RWPE2 (cell line): ENCODE data around the gene EPHA6.
"Not testable (repeated sequence)": the region's sequence is repeated elsewhere in the genome, so short reads cannot be mapped to it uniquely, and the experiment has no call there.

Experiments
- ATAC-seq: fragments of 200-7000 bp; cut with Tn5 transposase; 3 replicates; pipeline ENCODE4 v1.9.1; 2021; ENCODE audit warnings: low read depth
- DNase-seq: peaks from one replicate; pipeline ENCODE4 v3.0.0-alpha.2; 2020; ENCODE audit warnings: low spot score
- H3K27ac ChIP-seq: fragments of 450-650 bp; 2 replicates; pipeline ENCODE4 v1.5.1; 2017; ENCODE audit warnings: mild to moderate bottlenecking; ENCODE audit not compliant: poor library complexity, severe bottlenecking
- H3K27me3 ChIP-seq: fragments of 250-450 bp; sonication (Bioruptor Pico); 2 replicates; pipeline ENCODE4 v1.5.1; 2021; ENCODE audit warnings: mild to moderate bottlenecking, moderate library complexity; ENCODE audit not compliant: insufficient read depth, poor library complexity, severe bottlenecking
- H3K36me3 ChIP-seq: fragments of 250-450 bp; sonication (Bioruptor Pico); 2 replicates; pipeline ENCODE4 v1.5.1; 2020; ENCODE audit warnings: low read depth, mild to moderate bottlenecking, moderate library complexity
- H3K4me1 ChIP-seq: fragments of 250-450 bp; sonication (Bioruptor Pico); 2 replicates; pipeline ENCODE4 v1.5.1; 2021; ENCODE audit warnings: mild to moderate bottlenecking, moderate library complexity; ENCODE audit not compliant: insufficient read depth, poor library complexity, severe bottlenecking
- H3K4me3 ChIP-seq: fragments of 250-450 bp; sonication (Bioruptor Pico); 2 replicates; pipeline ENCODE4 v1.5.1; 2021; ENCODE audit warnings: mild to moderate bottlenecking, moderate library complexity; ENCODE audit not compliant: severe bottlenecking
- H3K9me3 ChIP-seq: fragments of 250-450 bp; sonication (Bioruptor Pico); 2 replicates; pipeline ENCODE4 v1.5.1; 2021; ENCODE audit warnings: mild to moderate bottlenecking, moderate library complexity; ENCODE audit not compliant: severe bottlenecking
- TF ChIP-seq, protein P1 (sequence below): fragments of 450-650 bp; IDR thresholded peaks from one replicate; pipeline ENCODE4 v1.5.1; 2017; ENCODE audit warnings: mild to moderate bottlenecking, moderate library complexity; ENCODE audit not compliant: poor library complexity, severe bottlenecking

The EPHA6 gene

DNA sequence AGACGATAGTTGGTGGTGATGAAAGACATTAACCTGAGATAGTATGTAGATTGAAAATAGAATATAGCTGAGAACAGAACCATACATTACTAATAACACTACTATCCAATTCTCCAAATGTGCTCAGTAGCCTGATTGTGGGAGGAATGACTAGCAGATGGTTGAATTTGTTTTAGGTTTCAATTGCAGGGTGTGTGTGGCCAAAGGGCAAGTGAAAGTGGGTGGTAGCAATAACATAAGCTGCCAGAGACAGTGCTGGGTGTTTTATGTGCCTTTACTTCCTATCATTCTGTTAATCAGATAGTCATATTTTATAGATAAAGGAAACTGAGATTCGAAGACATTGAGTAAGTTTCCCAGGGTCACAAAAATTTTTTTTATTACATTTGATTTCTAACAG lies 700.7 kb downstream of the EPHA6 start:
- H3K27ac ChIP-seq: no peak overlapping the region
- H3K4me1 ChIP-seq: no peaks in the 10 kb centered on the region
- no peaks in the 10 kb centered on the region for H3K9me3 ChIP-seq
- no peaks in the 10 kb centered on the region for H3K36me3 ChIP-seq
- no peaks in the 10 kb centered on the region for H3K27me3 ChIP-seq
- no peak for DNase-seq
- ATAC-seq: no peak
- H3K4me3 ChIP-seq: no peak overlapping the region
- TF ChIP-seq, protein P1, sequence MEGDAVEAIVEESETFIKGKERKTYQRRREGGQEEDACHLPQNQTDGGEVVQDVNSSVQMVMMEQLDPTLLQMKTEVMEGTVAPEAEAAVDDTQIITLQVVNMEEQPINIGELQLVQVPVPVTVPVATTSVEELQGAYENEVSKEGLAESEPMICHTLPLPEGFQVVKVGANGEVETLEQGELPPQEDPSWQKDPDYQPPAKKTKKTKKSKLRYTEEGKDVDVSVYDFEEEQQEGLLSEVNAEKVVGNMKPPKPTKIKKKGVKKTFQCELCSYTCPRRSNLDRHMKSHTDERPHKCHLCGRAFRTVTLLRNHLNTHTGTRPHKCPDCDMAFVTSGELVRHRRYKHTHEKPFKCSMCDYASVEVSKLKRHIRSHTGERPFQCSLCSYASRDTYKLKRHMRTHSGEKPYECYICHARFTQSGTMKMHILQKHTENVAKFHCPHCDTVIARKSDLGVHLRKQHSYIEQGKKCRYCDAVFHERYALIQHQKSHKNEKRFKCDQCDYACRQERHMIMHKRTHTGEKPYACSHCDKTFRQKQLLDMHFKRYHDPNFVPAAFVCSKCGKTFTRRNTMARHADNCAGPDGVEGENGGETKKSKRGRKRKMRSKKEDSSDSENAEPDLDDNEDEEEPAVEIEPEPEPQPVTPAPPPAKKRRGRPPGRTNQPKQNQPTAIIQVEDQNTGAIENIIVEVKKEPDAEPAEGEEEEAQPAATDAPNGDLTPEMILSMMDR: no peak

DNA sequence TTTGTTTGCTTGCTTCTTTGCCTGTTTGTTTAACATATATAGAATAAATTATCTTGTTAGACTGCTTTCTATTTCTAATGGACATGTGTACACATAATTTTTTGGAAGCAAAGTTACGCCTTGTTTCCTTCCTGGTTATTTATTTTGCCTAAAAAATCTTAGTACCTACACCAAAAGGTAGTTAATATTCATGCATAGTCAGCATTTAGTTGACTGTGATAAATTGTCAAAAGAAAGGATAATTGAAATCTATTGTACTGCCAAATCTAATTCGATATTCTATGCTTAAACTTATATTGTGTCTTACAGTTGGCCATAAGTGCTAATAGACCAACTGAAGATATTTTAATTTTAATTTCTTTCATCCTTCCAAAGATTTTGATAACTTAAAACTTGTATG lies 716.3 kb downstream of the EPHA6 start:
- TF ChIP-seq, protein P1: no peak
- H3K9me3 ChIP-seq: no peaks in the 10 kb centered on the region
- no peaks in the 10 kb centered on the region for H3K36me3 ChIP-seq
- no peaks in the 10 kb centered on the region for H3K4me1 ChIP-seq
- H3K27ac ChIP-seq: no peak overlapping the region
- DNase-seq (no peak), ATAC-seq (no peak)
- H3K4me3 ChIP-seq: no peak overlapping the region
- H3K27me3 ChIP-seq: peaks cover 5% of the 10 kb centered on the region

DNA sequence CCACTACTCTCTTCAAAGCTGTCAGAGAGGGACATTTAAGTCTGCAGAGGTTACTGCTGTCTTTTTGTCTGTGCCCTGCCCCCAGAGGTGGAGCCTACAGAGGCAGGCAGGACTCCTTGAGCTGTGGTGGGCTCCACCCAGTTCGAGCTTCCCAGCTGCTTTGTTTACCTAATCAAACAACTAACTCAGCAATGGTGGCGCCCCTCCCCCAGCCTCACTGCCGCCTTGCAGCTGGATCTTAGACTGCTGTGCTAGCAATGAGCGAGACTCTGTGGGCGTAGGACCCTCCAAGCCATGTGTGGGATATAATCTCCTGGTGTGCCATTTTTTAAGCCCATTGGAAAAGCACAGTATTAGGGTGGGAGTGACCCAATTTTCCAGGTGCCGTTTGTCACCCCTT lies 733.2 kb downstream of the EPHA6 start:
- not testable (repeated sequence) for H3K4me1 ChIP-seq, H3K36me3 ChIP-seq, H3K27ac ChIP-seq, H3K27me3 ChIP-seq, DNase-seq, H3K4me3 ChIP-seq, ATAC-seq, H3K9me3 ChIP-seq

DNA sequence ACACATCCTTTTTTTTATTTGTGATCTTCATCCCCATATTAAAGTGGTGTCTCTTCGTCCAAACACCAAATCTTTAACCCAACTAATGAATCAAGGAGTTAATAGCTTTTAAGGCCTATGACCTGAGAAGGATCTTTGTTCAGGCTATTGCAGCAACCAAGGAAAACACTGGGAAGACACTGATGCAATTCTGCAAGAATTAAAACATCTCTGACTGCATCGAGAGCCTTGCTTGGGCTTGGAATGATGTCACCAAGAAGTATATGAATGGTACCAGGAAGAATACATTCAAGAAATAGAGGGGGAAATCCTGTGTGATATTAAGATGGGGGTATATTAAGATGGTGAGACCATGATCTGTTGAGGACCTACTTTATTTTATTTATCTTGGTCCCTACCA lies 736.0 kb downstream of the EPHA6 start:
- no peaks in the 10 kb centered on the region for H3K9me3 ChIP-seq
- DNase-seq (no peak), ATAC-seq (no peak)
- no peaks in the 10 kb centered on the region for H3K36me3 ChIP-seq
- no peak overlapping the region for H3K27ac ChIP-seq
- H3K4me3 ChIP-seq: no peak overlapping the region
- H3K27me3 ChIP-seq: no peaks in the 10 kb centered on the region
- no peaks in the 10 kb centered on the region for H3K4me1 ChIP-seq
- TF ChIP-seq, protein P1: no peak

DNA sequence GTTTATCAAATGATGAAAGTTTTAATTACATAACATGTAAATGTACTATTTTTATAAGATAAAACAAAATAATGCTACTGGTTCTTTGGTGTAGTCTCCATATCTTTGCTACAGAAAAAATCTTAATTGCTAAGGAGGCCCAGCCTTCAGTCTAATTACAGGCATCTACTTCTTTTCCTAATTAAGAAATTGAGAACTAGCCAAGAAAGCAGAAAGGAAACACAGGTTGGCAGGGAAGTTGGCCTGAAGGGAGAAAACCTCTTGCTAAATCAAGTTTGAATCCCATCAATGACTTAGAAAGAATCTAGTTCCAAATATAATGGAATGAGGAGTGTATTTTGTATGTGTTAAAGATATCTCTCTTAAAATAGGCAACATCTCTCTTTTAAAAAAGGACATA lies 737.8 kb downstream of the EPHA6 start:
- Histone ChIP-seq H3K9me3 (no peaks in the 10 kb centered on the region), H3K4me3 (no peak overlapping the region), H3K27me3 (no peaks in the 10 kb centered on the region), H3K36me3 (no peaks in the 10 kb centered on the region), H3K27ac (no peak overlapping the region), H3K4me1 (no peaks in the 10 kb centered on the region)
- ATAC-seq (no peak), DNase-seq (no peak)
- TF ChIP-seq, protein P1: no peak
